SK-N-SH (cell line): Measurements from ENCODE around the gene MYL5.

Experiments used
- RAD21 ChIP-seq: IDR thresholded peaks from 2 replicates; pipeline ENCODE4 v1.6.1; 2012; ENCODE audit warnings: mild to moderate bottlenecking, low read length
- YY1 ChIP-seq: IDR thresholded peaks from 2 replicates; pipeline ENCODE4 v1.4.0; 2012; ENCODE audit warnings: low read depth, mild to moderate bottlenecking
- TF ChIP-seq, protein P1 (sequence below): IDR thresholded peaks from 2 replicates; pipeline ENCODE4 v1.4.0; 2012; ENCODE audit warnings: low read depth
- TF ChIP-seq, protein P2 (sequence below): fragments of 200-600 bp; sonication (generic); IDR thresholded peaks from 2 replicates; pipeline ENCODE4 v1.6.1; 2017; ENCODE audit warnings: antibody characterized with exemption, mild to moderate bottlenecking, moderate library complexity

DNA sequence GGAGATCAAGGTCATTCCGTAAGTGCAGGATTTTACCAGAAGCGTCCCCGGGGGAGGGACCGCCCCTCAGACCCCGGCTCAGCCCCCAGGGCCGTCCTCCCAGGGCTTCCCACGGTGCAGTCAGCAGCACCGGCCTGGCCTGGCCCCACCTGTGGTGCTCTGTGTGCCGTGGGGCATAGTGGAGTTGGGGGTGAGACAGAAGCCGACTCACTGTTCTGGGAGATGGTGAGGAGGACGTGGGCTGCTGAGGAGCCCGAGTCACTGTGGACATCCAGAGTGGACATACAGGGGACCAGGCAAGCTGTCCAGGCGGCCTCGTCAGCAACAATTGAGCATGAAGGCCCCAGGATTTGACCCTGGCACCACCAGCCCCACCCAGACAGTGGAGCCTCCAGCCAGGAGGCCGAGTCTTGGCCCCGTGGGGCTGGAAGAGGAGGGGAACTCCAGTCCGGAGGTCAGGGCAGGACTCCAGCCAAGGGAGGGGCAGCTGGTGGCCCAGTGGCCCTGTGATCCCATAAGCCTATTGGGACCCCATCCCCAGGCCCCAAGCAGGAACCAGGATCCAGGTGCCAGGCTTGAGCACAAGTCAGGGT lies 19.4 kb upstream of the MYL5 start:
- TF ChIP-seq, protein P1, sequence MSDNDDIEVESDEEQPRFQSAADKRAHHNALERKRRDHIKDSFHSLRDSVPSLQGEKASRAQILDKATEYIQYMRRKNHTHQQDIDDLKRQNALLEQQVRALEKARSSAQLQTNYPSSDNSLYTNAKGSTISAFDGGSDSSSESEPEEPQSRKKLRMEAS: no peak
- TF ChIP-seq YY1 (no peak), RAD21 (no peak)
- TF ChIP-seq, protein P2, sequence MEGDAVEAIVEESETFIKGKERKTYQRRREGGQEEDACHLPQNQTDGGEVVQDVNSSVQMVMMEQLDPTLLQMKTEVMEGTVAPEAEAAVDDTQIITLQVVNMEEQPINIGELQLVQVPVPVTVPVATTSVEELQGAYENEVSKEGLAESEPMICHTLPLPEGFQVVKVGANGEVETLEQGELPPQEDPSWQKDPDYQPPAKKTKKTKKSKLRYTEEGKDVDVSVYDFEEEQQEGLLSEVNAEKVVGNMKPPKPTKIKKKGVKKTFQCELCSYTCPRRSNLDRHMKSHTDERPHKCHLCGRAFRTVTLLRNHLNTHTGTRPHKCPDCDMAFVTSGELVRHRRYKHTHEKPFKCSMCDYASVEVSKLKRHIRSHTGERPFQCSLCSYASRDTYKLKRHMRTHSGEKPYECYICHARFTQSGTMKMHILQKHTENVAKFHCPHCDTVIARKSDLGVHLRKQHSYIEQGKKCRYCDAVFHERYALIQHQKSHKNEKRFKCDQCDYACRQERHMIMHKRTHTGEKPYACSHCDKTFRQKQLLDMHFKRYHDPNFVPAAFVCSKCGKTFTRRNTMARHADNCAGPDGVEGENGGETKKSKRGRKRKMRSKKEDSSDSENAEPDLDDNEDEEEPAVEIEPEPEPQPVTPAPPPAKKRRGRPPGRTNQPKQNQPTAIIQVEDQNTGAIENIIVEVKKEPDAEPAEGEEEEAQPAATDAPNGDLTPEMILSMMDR: no peak
